HCT116 (cell line): Measurements from ENCODE around the gene MIA. TPM values are rescaled to one million over a fixed set of nuclear protein-coding genes. Genes with fewer than 3 reads are reported as not detected.

Experiments used
- ATAC-seq: fragments of 200-7000 bp; cut with Tn5 transposase; 2 replicates; pipeline ENCODE4 v1.9.1; 2020; ENCODE audit warnings: mild to moderate bottlenecking, moderate library complexity
- BruUV-seq: library from RNA; stranded (reverse); fragments of 400-500 nt; replicated peaks from 2 replicates; lab custom pipeline; 2021; lab: Mats Ljungman, UMichigan
- CTCF ChIA-PET: fragments of 300-600 bp; sonication (Branson Sonifier 250); formaldehyde crosslinking; loops from one replicate; lab custom pipeline; 2021; ENCODE audit warnings: antibody characterized with exemption; lab: Charles Lee
- POLR2A ChIA-PET: fragments of 300-600, 350-600 bp; sonication (Branson Sonifier 250); formaldehyde crosslinking; loops from one replicate; lab custom pipeline; 2021; ENCODE audit warnings: antibody characterized with exemption; lab: Charles Lee
- RAD21 ChIA-PET, 2 experiments: fragments of 300-600 bp; sonication (Branson Sonifier 250); formaldehyde crosslinking; loops; one replicate each; lab custom pipeline; 2023; ENCODE audit warnings: low total read pairs in 2 of 2; ENCODE audit not compliant: uncharacterized antibody in 2 of 2, unreplicated experiment in 2 of 2, low non-redundant PET in 1 of 2; lab: Charles Lee
- DNase-seq: peaks from one replicate; pipeline ENCODE4 v3.0.0-alpha.2; 2010; ENCODE audit warnings: low read depth, low spot score
- H2AFZ ChIP-seq: fragments of 200-600 bp; shearing (Covaris generic), sonication (generic); 2 replicates; pipeline ENCODE4 v1.6.1; 2017; ENCODE audit warnings: low read depth, mixed run types, mixed read lengths, antibody characterized with exemption, low read length; ENCODE audit not compliant: poor library complexity, severe bottlenecking
- H3K27ac ChIP-seq: 2 replicates; pipeline ENCODE4 v1.5.1; 2012; ENCODE audit warnings: low read depth, low read length
- H3K27me3 ChIP-seq: fragments of 200-600 bp; sonication (generic); 2 replicates; pipeline ENCODE4 v1.6.1; 2016; ENCODE audit warnings: mixed run types, low read length, mixed read lengths; ENCODE audit not compliant: insufficient read depth
- H3K36me3 ChIP-seq, 2 experiments: fragments of 200-500 bp in 1 of 2; fragments of 200-600 bp in 1 of 2; sonication (Bioruptor generic) in 1 of 2; sonication (generic) in 1 of 2; 2 replicates each; pipeline versions ENCODE4 v1.5.1 to v1.6.1; 2014 to 2016; ENCODE audit warnings: low read length in 2 of 2, inconsistent platforms in 1 of 2, mixed read lengths in 1 of 2, mixed run types in 1 of 2; ENCODE audit not compliant: insufficient read depth in 2 of 2, control insufficient read depth in 1 of 2
- H3K4me1 ChIP-seq, 2 experiments: fragments of 200-600 bp in 1 of 2; sonication (generic) in 1 of 2; 2 replicates each; pipeline versions ENCODE4 v1.5.1 to v1.6.1; 2012 to 2017; ENCODE audit warnings: low read length in 2 of 2, inconsistent platforms in 1 of 2, mild to moderate bottlenecking in 1 of 2, mixed read lengths in 1 of 2, mixed run types in 1 of 2, moderate library complexity in 1 of 2; ENCODE audit not compliant: insufficient read depth in 2 of 2, control insufficient read depth in 1 of 2
- H3K4me2 ChIP-seq: fragments of 200-600 bp; sonication (generic); 2 replicates; pipeline ENCODE4 v1.6.1; 2017; ENCODE audit warnings: mixed run types, low read length, mixed read lengths
- H3K4me3 ChIP-seq, 2 experiments: fragments of 200-600 bp in 1 of 2; sonication (generic) in 1 of 2; replicated peaks in 1 of 2; 2 replicates each; pipeline ENCODE4 v1.5.1; 2011 to 2016; ENCODE audit warnings: low read length in 2 of 2, control low read depth in 1 of 2, low read depth in 1 of 2, mild to moderate bottlenecking in 1 of 2, mixed read lengths in 1 of 2, mixed run types in 1 of 2
- H3K79me2 ChIP-seq: fragments of 200-600 bp; sonication (generic); 2 replicates; pipeline ENCODE4 v1.6.1; 2017; ENCODE audit warnings: mild to moderate bottlenecking, mixed run types, low read length, moderate library complexity, mixed read lengths; ENCODE audit not compliant: insufficient read depth
- H3K9ac ChIP-seq: fragments of 200-600 bp; sonication (generic); 2 replicates; pipeline ENCODE4 v1.6.1; 2016; ENCODE audit warnings: low read length, mixed read lengths
- H3K9me2 ChIP-seq: fragments of 200-600 bp; sonication (generic), shearing (Covaris generic); 2 replicates; pipeline ENCODE4 v1.6.1; 2017; ENCODE audit warnings: mixed run types, mild to moderate bottlenecking, moderate library complexity; ENCODE audit not compliant: insufficient read depth
- H3K9me3 ChIP-seq, 2 experiments: fragments of 200-500 bp in 1 of 2; fragments of 200-600 bp in 1 of 2; sonication (Bioruptor generic) in 1 of 2; sonication (generic) in 1 of 2; 2 replicates each; pipeline ENCODE4 v1.6.1; 2014 to 2017; ENCODE audit warnings: low read length in 2 of 2, mixed read lengths in 2 of 2, inconsistent platforms in 1 of 2, low read depth in 1 of 2, mild to moderate bottlenecking in 1 of 2, mixed run types in 1 of 2, moderate library complexity in 1 of 2; ENCODE audit not compliant: control insufficient read depth in 1 of 2, insufficient read depth in 1 of 2
- H4K20me1 ChIP-seq: fragments of 200-600 bp; sonication (generic), shearing (Covaris generic); 2 replicates; pipeline ENCODE4 v1.6.1; 2017; ENCODE audit warnings: mixed run types, mild to moderate bottlenecking, moderate library complexity; ENCODE audit not compliant: insufficient read depth
- CEBPB ChIP-seq: IDR thresholded peaks from 2 replicates; pipeline ENCODE4 v1.6.1; 2012; ENCODE audit warnings: low read depth
- CTCF ChIP-seq, 3 experiments: fragments of 200-600 bp in 1 of 3; sonication (generic) in 1 of 3; IDR thresholded peaks in 2 of 3; conservative IDR thresholded peaks in 1 of 3; 2 replicates each; pipeline ENCODE4 v1.5.1; 2012 to 2017; ENCODE audit warnings: low read depth in 2 of 3, low read length in 2 of 3, antibody characterized with exemption in 1 of 3, borderline replicate concordance in 1 of 3, control low read depth in 1 of 3, mild to moderate bottlenecking in 1 of 3, mixed read lengths in 1 of 3, mixed run types in 1 of 3, moderate library complexity in 1 of 3; ENCODE audit not compliant: insufficient read depth in 1 of 3
- ELF1 ChIP-seq: IDR thresholded peaks from 2 replicates; pipeline ENCODE4 v1.6.1; 2012; ENCODE audit warnings: low read depth, borderline replicate concordance
- POLR2AphosphoS5 ChIP-seq: IDR thresholded peaks from 2 replicates; pipeline ENCODE4 v1.6.1; 2011; ENCODE audit warnings: mild to moderate bottlenecking, low read depth, low read length, moderate library complexity
- SP1 ChIP-seq: IDR thresholded peaks from 2 replicates; pipeline ENCODE4 v1.6.1; 2012; ENCODE audit warnings: low read depth
- intact Hi-C: fragments of 100-400 bp; cut with micrococcal nuclease; formaldehyde crosslinking; loops from 2 replicates; pipeline ENCODE4 v1.10.0; 2022
- total RNA-seq: library from RNA; stranded (reverse); gene quantifications from one replicate; pipeline ENCODE4 v1.2.1, GENCODE V29; 2021; ENCODE audit not compliant: unreplicated experiment

The MIA gene
- total RNA-seq, 1 experiment from 2014 or later = 1.4 TPM

GRCh38 chr19:40804783-40805242 is 29.5 kb downstream of the MIA start:
- H3K9me3 ChIP-seq = no peaks in the 10 kb centered on the region
- RAD21 ChIA-PET = no interaction called here
- H3K4me2 ChIP-seq = no peak overlapping the region
- H3K9me2 ChIP-seq = no peaks in the 10 kb centered on the region
- POLR2A ChIA-PET = no interaction called here
- H4K20me1 ChIP-seq = peaks cover 4% of the 10 kb centered on the region; the same call in 1 of the 2 replicates
- no peaks in the 10 kb centered on the region for H3K27me3 ChIP-seq
- DNase-seq = no peak
- TF ChIP-seq SP1 = no peak
- peak in 2 of 3 experiments; percentile 5 to 16; a peak in 1 of 6 replicates for TF ChIP-seq CTCF (IDR thresholded peaks at IDR 0.05 in 2 of 3, conservative IDR thresholded peaks at IDR 0.05 in 1 of 3; ENCODE audit: borderline replicate concordance in 1 of 3, insufficient read depth in 1 of 3, low read depth in 2 of 3, low read length in 2 of 3)
- TF ChIP-seq, all 23 proteins: peak for 1
- H3K4me1 ChIP-seq = peaks cover 13 to 61% of the 10 kb centered on the region in 2 experiments; a peak in 3 of 4 replicates
- ATAC-seq = no peak
- H2AFZ ChIP-seq = no peak overlapping the region
- H3K9ac ChIP-seq = no peak overlapping the region
- peaks cover 82% of the 10 kb centered on the region for H3K79me2 ChIP-seq
- BruUV-seq = no TSS peak
- H3K4me3 ChIP-seq = no peak overlapping the region
- CTCF ChIA-PET = interaction anchor here (0.7 kb wide), 1 partner anchor 28 kb away, joined by 3 read pairs; no protein-coding TSS in a partner anchor
- H3K36me3 ChIP-seq = peaks cover 17 to 33% of the 10 kb centered on the region in 2 experiments; a peak in 3 of 4 replicates
- intact Hi-C loops = no loop called here
- H3K27ac ChIP-seq = no peak overlapping the region

GRCh38 chr19:40805258-40805868 is 30.0 kb downstream of the MIA start:
- Histone ChIP-seq H4K20me1 (peaks cover 4% of the 10 kb centered on the region; the same call in 1 of the 2 replicates), H2AFZ (no peak overlapping the region), H3K4me3 (no peak overlapping the region), H3K9me3 (no peaks in the 10 kb centered on the region), H3K36me3 (peaks cover 17 to 31% of the 10 kb centered on the region in 2 experiments; a peak in 3 of 4 replicates), H3K27ac (no peak overlapping the region), H3K4me2 (no peak overlapping the region), H3K27me3 (no peaks in the 10 kb centered on the region), H3K4me1 (peaks cover 17 to 60% of the 10 kb centered on the region in 2 experiments; a peak in 3 of 4 replicates), H3K9ac (no peak overlapping the region), H3K9me2 (no peaks in the 10 kb centered on the region), H3K79me2 (peaks cover 76% of the 10 kb centered on the region)
- DNase-seq (no peak), ATAC-seq (no peak)
- ChIA-PET CTCF (interaction anchor here (0.7 kb wide), 1 partner anchor 28 kb away, joined by 3 read pairs; no protein-coding TSS in a partner anchor), POLR2A (interaction anchor here (0.6 kb wide), 1 partner anchor 374 kb away, joined by 8 read pairs; no protein-coding TSS in a partner anchor), RAD21 (no interaction called here)
- no peak for TF ChIP-seq POLR2AphosphoS5
- TF ChIP-seq CEBPB = no peak
- no peak for TF ChIP-seq ELF1
- intact Hi-C loops = no loop called here
- no TSS peak for BruUV-seq
